A549 (cell line): ENCODE data around the gene CDKN3. TPM values are rescaled to one million over a fixed set of nuclear protein-coding genes. Genes with fewer than 3 reads are reported as not detected.
A peak's percentile ranks its signal among the peaks of the same experiment; 100 is the strongest.

Source experiments
- ATAC-seq, 2 experiments: fragments of 200-7000 bp in 1 of 2; fragments of >200 bp in 1 of 2; cut with Nextera tagmentation in 1 of 2; cut with Tn5 transposase in 1 of 2; 3 replicates each; pipeline versions ENCODE4 v1.8.0 to v1.9.1; 2018 to 2020; ENCODE audit warnings: mild to moderate bottlenecking in 1 of 2, moderate library complexity in 1 of 2
- CTCF ChIA-PET: fragments of 300-600 bp; sonication (Branson Sonifier 250); formaldehyde crosslinking; extraction: SDS; loops from one replicate; lab custom pipeline; 2021; ENCODE audit warnings: antibody characterized with exemption, inconsistent platforms; lab: Yijun Ruan, JAX
- POLR2A ChIA-PET: fragments of 350-600 bp; formaldehyde crosslinking; extraction: SDS; loops from one replicate; lab custom pipeline; 2021; ENCODE audit warnings: antibody characterized with exemption, inconsistent platforms; lab: Yijun Ruan, JAX
- DNase-seq, 2 experiments: peaks; one replicate each; pipeline versions ENCODE4 v3.0.0 to v3.0.0-alpha.2; 2011 to 2016; ENCODE audit warnings: low read depth in 1 of 2, low spot score in 1 of 2
- FAIRE-seq: peaks from 2 replicates; lab custom pipeline; 2011; peaks lifted over from hg19 to GRCh38; lab: Jason Lieb, UNC
- H3K27ac ChIP-seq, 2 experiments: fragments of >200 bp; sonication (Bioruptor Twin); formaldehyde crosslinking; 3 replicates each; pipeline ENCODE4 v1.5.1; 2016 to 2017
- H3K4me1 ChIP-seq: fragments of >200 bp; sonication (Bioruptor Twin); formaldehyde crosslinking; 3 replicates; pipeline ENCODE4 v1.6.1; 2016
- H3K4me2 ChIP-seq: fragments of >200 bp; sonication (Bioruptor Twin); formaldehyde crosslinking; 3 replicates; pipeline ENCODE4 v1.6.1; 2016
- H3K4me3 ChIP-seq: fragments of >200 bp; sonication (Bioruptor Twin); formaldehyde crosslinking; 3 replicates; pipeline ENCODE4 v1.5.1; 2016
- H3K9me3 ChIP-seq: fragments of >200 bp; sonication (Bioruptor Twin); formaldehyde crosslinking; 3 replicates; pipeline ENCODE4 v1.6.1; 2016
- CBX2 ChIP-seq: fragments of 200-600 bp; sonication (generic); IDR thresholded peaks from 2 replicates; pipeline ENCODE4 v1.6.1; 2016; ENCODE audit warnings: low read depth, mild to moderate bottlenecking, borderline replicate concordance
- CEBPB ChIP-seq, 2 experiments: fragments of >200 bp in 1 of 2; sonication (Bioruptor Twin) in 1 of 2; formaldehyde crosslinking in 1 of 2; IDR thresholded peaks; 2 replicates each; pipeline ENCODE4 v1.6.1; 2012 to 2016
- CHD4 ChIP-seq: fragments of 200-600 bp; sonication (generic); IDR thresholded peaks from 2 replicates; pipeline ENCODE4 v1.6.1; 2016; ENCODE audit warnings: antibody characterized with exemption, mild to moderate bottlenecking, borderline replicate concordance
- ESRRA ChIP-seq: fragments of 150-350 bp; IDR thresholded peaks from 2 replicates; pipeline ENCODE4 v1.6.1; 2014; ENCODE audit warnings: mild to moderate bottlenecking, low read length, borderline replicate concordance
- GATA3 ChIP-seq: IDR thresholded peaks from 2 replicates; pipeline ENCODE4 v1.6.1; 2012; ENCODE audit warnings: borderline replicate concordance
- HEYL ChIP-seq: fragments of 250-450 bp; sonication (Bioruptor Pico); IDR thresholded peaks from 2 replicates; pipeline ENCODE4 v1.8.0; 2021; ENCODE audit warnings: mild to moderate bottlenecking, moderate library complexity
- HOXA7 ChIP-seq: fragments of 250-450 bp; sonication (Bioruptor Pico); IDR thresholded peaks from 2 replicates; pipeline ENCODE4 v1.5.0; 2020; ENCODE audit warnings: mild to moderate bottlenecking, moderate library complexity
- JUNB ChIP-seq: fragments of >200 bp; sonication (Bioruptor Twin); formaldehyde crosslinking; IDR thresholded peaks from 2 replicates; pipeline ENCODE4 v1.6.1; 2016
- KDM1A ChIP-seq: fragments of 200-600 bp; sonication (generic); IDR thresholded peaks from 2 replicates; pipeline ENCODE4 v1.6.1; 2016; ENCODE audit warnings: low read depth, mild to moderate bottlenecking
- MAZ ChIP-seq: fragments of 150-350 bp; IDR thresholded peaks from 2 replicates; pipeline ENCODE4 v1.6.1; 2014; ENCODE audit warnings: antibody characterized with exemption, low read depth, low read length, borderline replicate concordance
- NPAS2 ChIP-seq: fragments of 250-450 bp; sonication (Bioruptor Pico); IDR thresholded peaks from 2 replicates; pipeline ENCODE4 v1.8.0; 2022; ENCODE audit warnings: mild to moderate bottlenecking, moderate library complexity, borderline replicate concordance
- NR3C1 ChIP-seq: fragments of >200 bp; sonication (Bioruptor Twin); formaldehyde crosslinking; IDR thresholded peaks from 3 replicates; pipeline ENCODE4 v1.6.1; 2017
- POLR2A ChIP-seq: IDR thresholded peaks from 2 replicates; pipeline ENCODE4 v1.6.1; 2012; ENCODE audit warnings: mild to moderate bottlenecking, low read length
- RAD21 ChIP-seq, 2 experiments: fragments of >200 bp in 1 of 2; sonication (Bioruptor Twin) in 1 of 2; formaldehyde crosslinking in 1 of 2; IDR thresholded peaks in 1 of 2; conservative IDR thresholded peaks in 1 of 2; 2 replicates in 1 of 2; 3 replicates in 1 of 2; pipeline ENCODE4 v1.6.1; 2012 to 2018; ENCODE audit warnings: inconsistent platforms in 1 of 2
- RFX5 ChIP-seq: fragments of 450-650 bp; IDR thresholded peaks from 2 replicates; pipeline ENCODE4 v1.7.1; 2014; ENCODE audit warnings: antibody characterized with exemption, mild to moderate bottlenecking, moderate library complexity
- SMC3 ChIP-seq: fragments of >200 bp; sonication (Bioruptor Twin); formaldehyde crosslinking; IDR thresholded peaks from 3 replicates; pipeline ENCODE4 v1.6.1; 2018; ENCODE audit warnings: inconsistent platforms
- SREBF2 ChIP-seq: fragments of 450-650 bp; IDR thresholded peaks from 2 replicates; pipeline ENCODE4 v1.6.1; 2014; ENCODE audit warnings: mild to moderate bottlenecking, moderate library complexity
- TFCP2L1 ChIP-seq: fragments of 250-450 bp; sonication (Bioruptor Pico); IDR thresholded peaks from 2 replicates; pipeline ENCODE4 v1.5.0; 2021; ENCODE audit warnings: mild to moderate bottlenecking
- TP53 ChIP-seq: fragments of 250-450 bp; sonication (Bioruptor Pico); IDR thresholded peaks from 2 replicates; pipeline ENCODE4 v1.5.0; 2021; ENCODE audit warnings: mild to moderate bottlenecking, moderate library complexity
- ZC3H11A ChIP-seq: fragments of 450-650 bp; IDR thresholded peaks from 2 replicates; pipeline ENCODE4 v1.6.1; 2014; ENCODE audit warnings: antibody characterized with exemption, mild to moderate bottlenecking
- ZFP36 ChIP-seq: fragments of 450-650 bp; IDR thresholded peaks from 2 replicates; pipeline ENCODE4 v1.6.1; 2014; ENCODE audit warnings: borderline replicate concordance; ENCODE audit not compliant: partially characterized antibody
- ZNF302 ChIP-seq: fragments of 250-450 bp; sonication (Bioruptor Pico); IDR thresholded peaks from 2 replicates; pipeline ENCODE4 v1.9.0; 2021; ENCODE audit warnings: inconsistent platforms, mild to moderate bottlenecking, moderate library complexity
- WGBS: methylation state at CpG from one replicate; pipeline ENCODE4 v1.1.6; 2017; ENCODE audit errors: missing lambda C conversion rate; 5-methylcytosine and 5-hydroxymethylcytosine counted together
- polyA plus RNA-seq, 4 experiments: library from polyadenylated mRNA; depleted of rRNA in 3 of 4; stranded (reverse); fragments of >200 nt; fragmentation: RNase III in 1 of 4; extraction: RNeasy Plus Mini Kit Qiagen cat#74134 plus additional on column Dnase treatment in 1 of 4; gene quantifications; 2 replicates in 3 of 4; 3 replicates in 1 of 4; pipeline ENCODE4 v1.2.3, GENCODE V29; 2011 to 2017
- TF ChIP-seq, protein P1 (sequence below): fragments of >200 bp; sonication (Bioruptor Twin); formaldehyde crosslinking; IDR thresholded peaks from 3 replicates; pipeline ENCODE4 v1.5.1; 2016
- TF ChIP-seq, protein P2 (sequence below): fragments of 450-650 bp; IDR thresholded peaks from 2 replicates; pipeline ENCODE4 v1.6.1; 2014; ENCODE audit warnings: antibody characterized with exemption
- TF ChIP-seq, protein P3 (sequence below): IDR thresholded peaks from 2 replicates; pipeline ENCODE4 v1.6.1; 2012
- TF ChIP-seq, protein P4 (sequence below): IDR thresholded peaks from 2 replicates; pipeline ENCODE4 v1.6.1; 2012
- TF ChIP-seq, protein P5 (sequence below): fragments of >200 bp; sonication (Bioruptor Twin); formaldehyde crosslinking; IDR thresholded peaks from 2 replicates; pipeline ENCODE4 v1.6.1; 2016

The CDKN3 gene
- polyA plus RNA-seq, 2 of the 4 experiments (the other 2 are of a cell fraction), result 67.4 to 154 TPM

DNA sequence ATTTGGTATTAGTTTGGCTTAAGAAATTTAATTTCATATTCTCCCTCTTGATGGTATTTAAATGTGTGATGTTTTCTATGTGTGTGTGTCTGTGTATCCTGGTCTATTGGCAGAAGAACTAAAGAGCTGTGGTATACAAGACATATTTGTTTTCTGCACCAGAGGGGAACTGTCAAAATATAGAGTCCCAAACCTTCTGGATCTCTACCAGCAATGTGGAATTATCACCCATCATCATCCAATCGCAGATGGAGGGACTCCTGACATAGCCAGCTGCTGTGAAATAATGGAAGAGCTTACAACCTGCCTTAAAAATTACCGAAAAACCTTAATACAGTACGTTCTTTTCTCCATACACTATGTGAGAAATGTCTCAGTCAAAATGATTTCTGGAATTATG, 14.6 kb downstream of the CDKN3 start (continued):
- TF ChIP-seq SREBF2, result no peak
- TF ChIP-seq, all 56 proteins: peak for 0

DNA sequence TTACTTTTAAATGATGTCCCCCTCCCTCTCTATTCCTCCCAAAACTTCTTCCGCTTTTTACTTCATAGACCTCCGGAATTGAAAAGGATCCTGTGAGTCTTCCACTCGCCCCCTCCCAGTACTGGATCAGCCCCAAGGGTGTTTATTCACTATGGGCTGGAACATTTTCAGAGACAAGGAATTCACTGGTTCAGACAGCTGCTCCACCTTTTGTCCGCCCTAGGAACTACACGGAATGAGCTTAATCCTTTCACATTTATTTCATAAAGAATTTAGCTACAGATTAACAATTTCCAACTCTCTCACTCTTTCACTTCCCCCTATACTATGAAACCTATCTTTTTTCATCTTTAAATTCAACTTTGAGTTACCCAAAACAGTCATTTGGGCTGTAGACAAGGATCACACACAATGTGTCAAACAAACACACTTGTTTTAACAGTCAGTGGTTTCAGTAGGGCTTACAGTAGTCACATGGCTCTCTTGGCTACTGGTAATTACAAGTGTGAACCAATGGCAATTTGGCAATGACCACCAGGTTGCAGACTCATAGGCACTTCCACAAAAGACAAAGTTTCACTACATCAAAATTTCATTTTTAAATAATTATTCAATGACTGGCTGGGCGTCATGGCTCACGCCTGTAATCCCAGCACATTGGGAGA, 23.8 kb downstream of the CDKN3 start:
- POLR2A ChIA-PET, result interaction anchor here (1.0 kb wide), 2 partner anchors 24 to 54 kb away, joined by 3 read pairs; partner anchors contain the start of gene CDKN3
- no peak overlapping the region for H3K4me3 ChIP-seq
- DNase-seq (peak; percentile 53 to 55), FAIRE-seq (no peak), ATAC-seq (peak; percentile 86 to 87)
- H3K4me2 ChIP-seq, result no peak overlapping the region
- CTCF ChIA-PET, result interaction anchor here (0.5 to 1.5 kb wide), 13 partner anchors 8 to 72 kb away, joined by 3 to 6 read pairs (median 3); no protein-coding TSS in a partner anchor
- H3K9me3 ChIP-seq, result no peaks in the 10 kb centered on the region
- no peaks in the 10 kb centered on the region for H3K4me1 ChIP-seq
- H3K27ac ChIP-seq, result no peak overlapping the region
- 56% methylated on average over 7 of the region's 7 CpGs for WGBS
- TF ChIP-seq RAD21 (conservative IDR thresholded peaks at IDR 0.05 in 1 of 2, IDR thresholded peaks at IDR 0.05 in 1 of 2) (peak; percentile 37 to 50; a peak in 3 of 5 replicates), SREBF2 (no peak), CHD4 (no peak), SMC3 (peak; percentile 44)
- TF ChIP-seq, protein P1, sequence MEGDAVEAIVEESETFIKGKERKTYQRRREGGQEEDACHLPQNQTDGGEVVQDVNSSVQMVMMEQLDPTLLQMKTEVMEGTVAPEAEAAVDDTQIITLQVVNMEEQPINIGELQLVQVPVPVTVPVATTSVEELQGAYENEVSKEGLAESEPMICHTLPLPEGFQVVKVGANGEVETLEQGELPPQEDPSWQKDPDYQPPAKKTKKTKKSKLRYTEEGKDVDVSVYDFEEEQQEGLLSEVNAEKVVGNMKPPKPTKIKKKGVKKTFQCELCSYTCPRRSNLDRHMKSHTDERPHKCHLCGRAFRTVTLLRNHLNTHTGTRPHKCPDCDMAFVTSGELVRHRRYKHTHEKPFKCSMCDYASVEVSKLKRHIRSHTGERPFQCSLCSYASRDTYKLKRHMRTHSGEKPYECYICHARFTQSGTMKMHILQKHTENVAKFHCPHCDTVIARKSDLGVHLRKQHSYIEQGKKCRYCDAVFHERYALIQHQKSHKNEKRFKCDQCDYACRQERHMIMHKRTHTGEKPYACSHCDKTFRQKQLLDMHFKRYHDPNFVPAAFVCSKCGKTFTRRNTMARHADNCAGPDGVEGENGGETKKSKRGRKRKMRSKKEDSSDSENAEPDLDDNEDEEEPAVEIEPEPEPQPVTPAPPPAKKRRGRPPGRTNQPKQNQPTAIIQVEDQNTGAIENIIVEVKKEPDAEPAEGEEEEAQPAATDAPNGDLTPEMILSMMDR, result peak; percentile 55

DNA sequence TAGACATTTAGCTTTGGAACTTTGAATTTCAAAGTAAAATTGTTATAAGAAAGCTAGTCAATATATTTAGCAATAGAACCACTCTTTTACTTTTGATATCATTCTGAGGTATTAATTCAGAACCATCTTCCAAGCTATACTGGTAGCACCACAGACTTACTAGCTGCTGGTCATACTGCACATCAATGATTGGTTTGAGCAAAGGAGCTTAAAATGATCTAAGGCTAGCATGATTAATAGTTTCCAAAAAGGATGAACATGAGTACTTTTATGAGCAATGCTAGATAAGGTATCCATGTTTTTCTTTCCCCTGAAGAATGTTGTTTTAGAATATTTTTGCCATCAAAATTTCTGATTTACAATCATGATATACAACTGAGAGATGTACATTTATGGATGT, 27.2 kb downstream of the CDKN3 start:
- no peak overlapping the region for H3K4me2 ChIP-seq
- ChIA-PET CTCF (interaction anchor here (1.0 to 1.7 kb wide), 5 partner anchors 13 to 350 kb away, joined by 3 to 5 read pairs (median 3); no protein-coding TSS in a partner anchor), POLR2A (no interaction called here)
- no peak overlapping the region for H3K27ac ChIP-seq
- no peaks in the 10 kb centered on the region for H3K9me3 ChIP-seq
- no peak overlapping the region for H3K4me3 ChIP-seq
- no peaks in the 10 kb centered on the region for H3K4me1 ChIP-seq
- no peak for DNase-seq
- ATAC-seq, result no peak
- TF ChIP-seq CEBPB (IDR thresholded peaks at IDR 0.05) (no peak), TP53 (CRISPR knock-in tag) (no peak), CBX2 (no peak), JUNB (no peak), SREBF2 (no peak), HOXA7 (no peak)
- TF ChIP-seq, protein P2, sequence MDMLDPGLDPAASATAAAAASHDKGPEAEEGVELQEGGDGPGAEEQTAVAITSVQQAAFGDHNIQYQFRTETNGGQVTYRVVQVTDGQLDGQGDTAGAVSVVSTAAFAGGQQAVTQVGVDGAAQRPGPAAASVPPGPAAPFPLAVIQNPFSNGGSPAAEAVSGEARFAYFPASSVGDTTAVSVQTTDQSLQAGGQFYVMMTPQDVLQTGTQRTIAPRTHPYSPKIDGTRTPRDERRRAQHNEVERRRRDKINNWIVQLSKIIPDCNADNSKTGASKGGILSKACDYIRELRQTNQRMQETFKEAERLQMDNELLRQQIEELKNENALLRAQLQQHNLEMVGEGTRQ, result no peak
- TF ChIP-seq, protein P3, sequence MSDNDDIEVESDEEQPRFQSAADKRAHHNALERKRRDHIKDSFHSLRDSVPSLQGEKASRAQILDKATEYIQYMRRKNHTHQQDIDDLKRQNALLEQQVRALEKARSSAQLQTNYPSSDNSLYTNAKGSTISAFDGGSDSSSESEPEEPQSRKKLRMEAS, result no peak
- FAIRE-seq, result no peak

DNA sequence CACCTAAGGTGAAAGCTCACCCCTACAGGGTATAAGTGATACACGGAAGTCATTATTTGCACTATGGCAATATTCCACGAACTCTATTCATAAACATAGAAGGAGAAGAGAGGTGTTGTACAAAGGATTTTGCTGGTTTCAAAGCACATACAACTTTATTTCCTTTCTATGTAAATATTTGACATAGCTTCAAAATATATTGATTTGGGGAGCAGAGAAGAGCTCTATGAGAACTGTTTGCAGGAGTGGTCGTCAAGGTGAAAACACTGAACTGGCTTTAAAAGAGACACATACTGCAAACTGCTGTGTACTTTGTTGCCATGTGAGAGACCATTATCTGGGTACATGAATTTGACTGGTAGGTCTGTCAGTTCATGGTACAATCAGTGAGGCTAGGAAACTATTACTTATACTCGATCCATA, 27.7 kb downstream of the CDKN3 start:
- TF ChIP-seq, protein P4, sequence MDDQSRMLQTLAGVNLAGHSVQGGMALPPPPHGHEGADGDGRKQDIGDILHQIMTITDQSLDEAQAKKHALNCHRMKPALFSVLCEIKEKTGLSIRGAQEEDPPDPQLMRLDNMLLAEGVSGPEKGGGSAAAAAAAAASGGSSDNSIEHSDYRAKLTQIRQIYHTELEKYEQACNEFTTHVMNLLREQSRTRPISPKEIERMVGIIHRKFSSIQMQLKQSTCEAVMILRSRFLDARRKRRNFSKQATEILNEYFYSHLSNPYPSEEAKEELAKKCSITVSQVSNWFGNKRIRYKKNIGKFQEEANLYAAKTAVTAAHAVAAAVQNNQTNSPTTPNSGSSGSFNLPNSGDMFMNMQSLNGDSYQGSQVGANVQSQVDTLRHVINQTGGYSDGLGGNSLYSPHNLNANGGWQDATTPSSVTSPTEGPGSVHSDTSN, result no peak
- TF ChIP-seq GATA3 (no peak), NR3C1 (no peak), RFX5 (no peak), KDM1A (no peak), TFCP2L1 (CRISPR knock-in tag) (no peak), CBX2 (no peak), ESRRA (no peak), ZNF302 (CRISPR knock-in tag) (no peak), SMC3 (no peak), HEYL (CRISPR knock-in tag) (no peak), NPAS2 (no peak), MAZ (no peak), POLR2A (no peak), ZFP36 (no peak), ZC3H11A (no peak)
- TF ChIP-seq, protein P5, sequence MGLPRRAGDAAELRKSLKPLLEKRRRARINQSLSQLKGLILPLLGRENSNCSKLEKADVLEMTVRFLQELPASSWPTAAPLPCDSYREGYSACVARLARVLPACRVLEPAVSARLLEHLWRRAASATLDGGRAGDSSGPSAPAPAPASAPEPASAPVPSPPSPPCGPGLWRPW, result no peak
- ChIA-PET CTCF (interaction anchor here (1.0 to 1.2 kb wide), 3 partner anchors 14 to 349 kb away, joined by 3 to 4 read pairs (median 3); no protein-coding TSS in a partner anchor), POLR2A (no interaction called here)
- no peak overlapping the region for H3K4me3 ChIP-seq
- ATAC-seq (no peak), DNase-seq (no peak), FAIRE-seq (no peak)
- 80% methylated on average over 4 of the region's 4 CpGs for WGBS
- no peak overlapping the region for H3K4me2 ChIP-seq
- H3K4me1 ChIP-seq, result no peaks in the 10 kb centered on the region
- H3K27ac ChIP-seq, result no peak overlapping the region
- no peaks in the 10 kb centered on the region for H3K9me3 ChIP-seq
